A673 (cell line): ENCODE results near the gene TSKU. TPM values are rescaled to one million over a fixed set of nuclear protein-coding genes. Genes with fewer than 3 reads are reported as not detected.

Experiments used
- BruUV-seq: library from RNA; stranded (reverse); fragments of 400-500 nt; replicated peaks from 2 replicates; lab custom pipeline; 2021; lab: Mats Ljungman, UMichigan
- CTCF ChIA-PET: fragments of 300-600 bp; sonication (Branson Sonifier 250); formaldehyde crosslinking; loops from one replicate; lab custom pipeline; 2022; ENCODE audit warnings: antibody characterized with exemption; lab: Charles Lee
- POLR2A ChIA-PET: fragments of 300-600 bp; sonication (Branson Sonifier 250); formaldehyde crosslinking; loops from one replicate; lab custom pipeline; 2022; ENCODE audit warnings: antibody characterized with exemption; ENCODE audit not compliant: low non-redundant PET; lab: Charles Lee
- DNase-seq: peaks from one replicate; pipeline ENCODE4 v3.0.0-alpha.2; 2015; ENCODE audit warnings: low spot score
- H3K27ac ChIP-seq: fragments of 200-600 bp; sonication (generic); 2 replicates; pipeline ENCODE4 v1.5.1; 2016; ENCODE audit warnings: mixed run types, low read depth, mild to moderate bottlenecking, mixed read lengths, antibody characterized with exemption, low read length; ENCODE audit not compliant: poor library complexity, severe bottlenecking
- H3K27me3 ChIP-seq: fragments of 200-600 bp; sonication (generic); replicated peaks from 2 replicates; pipeline ENCODE4 v1.6.1; 2017; ENCODE audit warnings: mixed run types, low read depth, mild to moderate bottlenecking, mixed read lengths, antibody characterized with exemption, low read length; ENCODE audit not compliant: insufficient read depth, poor library complexity
- H3K36me3 ChIP-seq: fragments of 200-600 bp; sonication (generic); 2 replicates; pipeline ENCODE4 v1.6.1; 2016; ENCODE audit warnings: mixed run types, mild to moderate bottlenecking, mixed read lengths, antibody characterized with exemption, low read length; ENCODE audit not compliant: insufficient read depth, poor library complexity, severe bottlenecking
- H3K4me1 ChIP-seq: fragments of 200-600 bp; sonication (generic); 2 replicates; pipeline ENCODE4 v1.6.1; 2017; ENCODE audit warnings: mixed run types, mild to moderate bottlenecking, mixed read lengths, antibody characterized with exemption, low read length; ENCODE audit not compliant: insufficient read depth, poor library complexity, severe bottlenecking
- H3K4me3 ChIP-seq: fragments of 200-600 bp; sonication (generic); 2 replicates; pipeline ENCODE4 v1.5.1; 2016; ENCODE audit warnings: low read depth, mixed run types, mild to moderate bottlenecking, mixed read lengths, low read length; ENCODE audit not compliant: poor library complexity, severe bottlenecking
- H3K9me3 ChIP-seq: fragments of 200-600 bp; sonication (generic); 2 replicates; pipeline ENCODE4 v1.6.1; 2016; ENCODE audit warnings: mixed run types, low read depth, mild to moderate bottlenecking, mixed read lengths, antibody characterized with exemption, low read length; ENCODE audit not compliant: poor library complexity, severe bottlenecking
- EZH2 ChIP-seq: fragments of 200-600 bp; sonication (generic); IDR thresholded peaks from 2 replicates; pipeline ENCODE4 v1.6.1; 2017; ENCODE audit warnings: borderline replicate concordance, low read depth, mild to moderate bottlenecking, mixed read lengths, antibody characterized with exemption, low read length; ENCODE audit not compliant: poor library complexity, severe bottlenecking
- intact Hi-C: fragments of 100-400 bp; cut with micrococcal nuclease; formaldehyde crosslinking; loops from one replicate; pipeline ENCODE4 v1.10.0; 2022; ENCODE audit not compliant: unreplicated experiment
- total RNA-seq: library from RNA; stranded (reverse); gene quantifications from 2 replicates; pipeline ENCODE4 v1.2.3, GENCODE V29; 2021
- TF ChIP-seq, protein P1 (sequence below): fragments of 300-800, 200-600 bp; sonication (generic); conservative IDR thresholded peaks from 2 replicates; pipeline ENCODE4 v1.5.1; 2017; ENCODE audit warnings: low read depth, mild to moderate bottlenecking, antibody characterized with exemption, low read length, moderate library complexity, mixed read lengths

TSKU gene
- total RNA-seq, 1 experiment from 2014 or later = 25.3 TPM

- Histone ChIP-seq H3K4me3 (no peak overlapping the region), H3K27me3 (no peaks in the 10 kb centered on the region), H3K27ac (no peak overlapping the region), H3K9me3 (no peaks in the 10 kb centered on the region), H3K4me1 (peaks cover 6% of the 10 kb centered on the region), H3K36me3 (no peaks in the 10 kb centered on the region)
- ChIA-PET CTCF (no interaction called here), POLR2A (no interaction called here)
- no peak for DNase-seq
- TF ChIP-seq EZH2 = no peak
- TF ChIP-seq, protein P1, sequence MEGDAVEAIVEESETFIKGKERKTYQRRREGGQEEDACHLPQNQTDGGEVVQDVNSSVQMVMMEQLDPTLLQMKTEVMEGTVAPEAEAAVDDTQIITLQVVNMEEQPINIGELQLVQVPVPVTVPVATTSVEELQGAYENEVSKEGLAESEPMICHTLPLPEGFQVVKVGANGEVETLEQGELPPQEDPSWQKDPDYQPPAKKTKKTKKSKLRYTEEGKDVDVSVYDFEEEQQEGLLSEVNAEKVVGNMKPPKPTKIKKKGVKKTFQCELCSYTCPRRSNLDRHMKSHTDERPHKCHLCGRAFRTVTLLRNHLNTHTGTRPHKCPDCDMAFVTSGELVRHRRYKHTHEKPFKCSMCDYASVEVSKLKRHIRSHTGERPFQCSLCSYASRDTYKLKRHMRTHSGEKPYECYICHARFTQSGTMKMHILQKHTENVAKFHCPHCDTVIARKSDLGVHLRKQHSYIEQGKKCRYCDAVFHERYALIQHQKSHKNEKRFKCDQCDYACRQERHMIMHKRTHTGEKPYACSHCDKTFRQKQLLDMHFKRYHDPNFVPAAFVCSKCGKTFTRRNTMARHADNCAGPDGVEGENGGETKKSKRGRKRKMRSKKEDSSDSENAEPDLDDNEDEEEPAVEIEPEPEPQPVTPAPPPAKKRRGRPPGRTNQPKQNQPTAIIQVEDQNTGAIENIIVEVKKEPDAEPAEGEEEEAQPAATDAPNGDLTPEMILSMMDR = no peak
- no TSS peak for BruUV-seq
- intact Hi-C loops = no loop called here
These were observed 38.1 kb upstream of the TSKU start for GRCh38 chr11:76745044-76745376.

- Histone ChIP-seq H3K4me3 (no peak overlapping the region), H3K4me1 (peaks cover 6% of the 10 kb centered on the region), H3K36me3 (no peaks in the 10 kb centered on the region), H3K27me3 (no peaks in the 10 kb centered on the region), H3K27ac (no peak overlapping the region), H3K9me3 (no peaks in the 10 kb centered on the region)
- intact Hi-C loops = no loop called here
- POLR2A ChIA-PET = no interaction called here
- BruUV-seq = no TSS peak
- CTCF ChIA-PET = no interaction called here
- TF ChIP-seq, protein P1 = no peak
- DNase-seq = no peak
These were observed 37.5 kb upstream of the TSKU start for GRCh38 chr11:76745561-76746207.

GRCh38 chr11:76747153-76747914, 35.8 kb upstream of the TSKU start:
- H3K27me3 ChIP-seq = no peaks in the 10 kb centered on the region
- H3K9me3 ChIP-seq = no peaks in the 10 kb centered on the region
- no peak overlapping the region for H3K4me3 ChIP-seq
- no peaks in the 10 kb centered on the region for H3K36me3 ChIP-seq
- no TSS peak for BruUV-seq
- DNase-seq = no peak
- no peak for TF ChIP-seq EZH2
- TF ChIP-seq, protein P1 = no peak
- H3K4me1 ChIP-seq = peaks cover 6% of the 10 kb centered on the region
- intact Hi-C loops = no loop called here
- H3K27ac ChIP-seq = no peak overlapping the region
- ChIA-PET CTCF (interaction anchor here (1.1 kb wide), 1 partner anchor 171 kb away, joined by 4 read pairs; no protein-coding TSS in a partner anchor), POLR2A (no interaction called here)
